H1 (cell line): ENCODE data around the gene CDCA4. TPM values are rescaled to one million over a fixed set of nuclear protein-coding genes. Genes with fewer than 3 reads are reported as not detected.

ENCODE experiments used
- CTCF ChIA-PET: fragments of 300-600 bp; sonication (Branson Sonifier 250); formaldehyde crosslinking; loops from one replicate; lab custom pipeline; 2021; ENCODE audit not compliant: partially characterized antibody; lab: Charles Lee
- POLR2A ChIA-PET: fragments of 300-600 bp; sonication (Branson Sonifier 250); formaldehyde crosslinking; loops from one replicate; lab custom pipeline; 2021; ENCODE audit warnings: inconsistent platforms; ENCODE audit not compliant: partially characterized antibody; lab: Charles Lee
- DNase-seq, 2 experiments: peaks; one replicate each; pipeline versions ENCODE4 v3.0.0 to v3.0.0-alpha.2; 2010 to 2022; ENCODE audit warnings: low spot score in 2 of 2, low read depth in 1 of 2, mixed read lengths in 1 of 2
- FAIRE-seq: peaks from 2 replicates; lab custom pipeline; 2011; peaks lifted over from hg19 to GRCh38; lab: Jason Lieb, UNC
- H2AFZ ChIP-seq: 2 replicates; pipeline ENCODE4 v1.8.1; 2012; ENCODE audit warnings: low read length, inconsistent platforms
- H2AK5ac ChIP-seq: 2 replicates; pipeline ENCODE4 v1.6.1; 2013; ENCODE audit warnings: low read depth, low read length
- H2BK120ac ChIP-seq: replicated peaks from 2 replicates; pipeline ENCODE3; 2013; ENCODE audit warnings: low read depth, low read length, inconsistent platforms
- H2BK12ac ChIP-seq: 2 replicates; pipeline ENCODE4 v1.6.1; 2013; ENCODE audit warnings: low read depth, low read length
- H2BK15ac ChIP-seq: 2 replicates; pipeline ENCODE4 v1.6.1; 2013; ENCODE audit warnings: low read length
- H2BK20ac ChIP-seq: 2 replicates; pipeline ENCODE4 v1.6.1; 2013; ENCODE audit warnings: low read length
- H2BK5ac ChIP-seq: 2 replicates; pipeline ENCODE4 v1.6.1; 2013; ENCODE audit warnings: low read depth, low read length
- H3K14ac ChIP-seq: 2 replicates; pipeline ENCODE4 v1.6.1; 2013; ENCODE audit warnings: inconsistent platforms; ENCODE audit not compliant: insufficient read length
- H3K18ac ChIP-seq: 2 replicates; pipeline ENCODE4 v1.6.1; 2013; ENCODE audit warnings: low read length; ENCODE audit errors: extremely low read depth
- H3K23ac ChIP-seq: 2 replicates; pipeline ENCODE4 v1.6.1; 2013; ENCODE audit warnings: inconsistent platforms; ENCODE audit not compliant: insufficient read length
- H3K23me2 ChIP-seq: 2 replicates; pipeline ENCODE4 v1.6.1; 2013; ENCODE audit warnings: low read depth, low read length
- H3K27ac ChIP-seq: 2 replicates; pipeline ENCODE4 v1.6.1; 2011; ENCODE audit warnings: low read depth, low read length, inconsistent platforms
- H3K27me3 ChIP-seq, 4 experiments: replicated peaks in 1 of 4; 1 replicate in 1 of 4; 2 replicates in 3 of 4; pipeline versions ENCODE4 v1.6.1 to v1.8.1; 2011 to 2013; ENCODE audit warnings: low read length in 3 of 4, mild to moderate bottlenecking in 3 of 4, inconsistent platforms in 2 of 4, mixed read lengths in 2 of 4, moderate library complexity in 1 of 4; ENCODE audit not compliant: control insufficient read depth in 3 of 4, insufficient read depth in 3 of 4; ENCODE audit errors: extremely low read depth in 1 of 4
- H3K36me3 ChIP-seq, 4 experiments: 2 replicates each; pipeline versions ENCODE4 v1.6.1 to v1.8.1; 2011 to 2013; ENCODE audit warnings: mild to moderate bottlenecking in 4 of 4, low read length in 3 of 4, moderate library complexity in 2 of 4, control low read depth in 1 of 4, inconsistent platforms in 1 of 4; ENCODE audit not compliant: insufficient read depth in 4 of 4, control insufficient read depth in 2 of 4
- H3K4ac ChIP-seq: replicated peaks from 2 replicates; pipeline ENCODE3; 2013; ENCODE audit warnings: low read length, low read depth, mixed read lengths, inconsistent platforms; ENCODE audit not compliant: insufficient read length
- H3K4me1 ChIP-seq, 4 experiments: replicated peaks in 1 of 4; 1 replicate in 1 of 4; 2 replicates in 3 of 4; pipeline versions ENCODE4 v1.6.1 to v1.8.1; 2011 to 2013; ENCODE audit warnings: low read length in 3 of 4, inconsistent platforms in 2 of 4, mixed read lengths in 1 of 4; ENCODE audit not compliant: insufficient read depth in 4 of 4, control insufficient read depth in 3 of 4
- H3K4me2 ChIP-seq, 2 experiments: 2 replicates each; pipeline versions ENCODE4 v1.6.1 to v1.8.1; 2011 to 2013; ENCODE audit warnings: low read depth in 2 of 2, low read length in 2 of 2, control low read depth in 1 of 2, inconsistent platforms in 1 of 2, mild to moderate bottlenecking in 1 of 2; ENCODE audit not compliant: insufficient read depth in 1 of 2
- H3K4me3 ChIP-seq, 4 experiments: fragments of 200-600, 300-600 bp in 1 of 4; sonication (generic), shearing (Covaris generic), sonication (Bioruptor Twin) in 1 of 4; 2 replicates each; pipeline versions ENCODE4 v1.5.1 to v1.8.1; 2011 to 2016; ENCODE audit warnings: low read length in 4 of 4, low read depth in 3 of 4, control low read depth in 2 of 4, inconsistent platforms in 2 of 4, mild to moderate bottlenecking in 2 of 4, mixed read lengths in 1 of 4, moderate library complexity in 1 of 4; ENCODE audit not compliant: insufficient read depth in 2 of 4; ENCODE audit errors: extremely low read depth in 1 of 4
- H3K56ac ChIP-seq: replicated peaks from 2 replicates; pipeline ENCODE3; 2013; ENCODE audit warnings: low read depth, mild to moderate bottlenecking, mixed read lengths, low read length, inconsistent platforms; ENCODE audit not compliant: insufficient read length
- H3K79me1 ChIP-seq: 2 replicates; pipeline ENCODE4 v1.6.1; 2013; ENCODE audit warnings: low read depth, low read length, control low read depth
- H3K79me2 ChIP-seq, 2 experiments: 2 replicates each; pipeline versions ENCODE4 v1.6.1 to v1.8.1; 2012 to 2013; ENCODE audit warnings: low read length in 2 of 2, mild to moderate bottlenecking in 2 of 2, inconsistent platforms in 1 of 2; ENCODE audit not compliant: insufficient read depth in 2 of 2, control insufficient read depth in 1 of 2
- H3K9ac ChIP-seq, 4 experiments: replicated peaks in 1 of 4; 1 replicate in 1 of 4; 2 replicates in 3 of 4; pipeline versions ENCODE4 v1.6.1 to v1.8.1; 2011 to 2013; ENCODE audit warnings: low read depth in 3 of 4, low read length in 3 of 4, control low read depth in 2 of 4, mild to moderate bottlenecking in 2 of 4, moderate library complexity in 2 of 4, inconsistent platforms in 1 of 4; ENCODE audit errors: extremely low read depth in 1 of 4
- H3K9me3 ChIP-seq, 2 experiments: 2 replicates each; pipeline versions ENCODE4 v1.6.1 to v1.8.1; 2012 to 2013; ENCODE audit warnings: mild to moderate bottlenecking in 2 of 2, moderate library complexity in 2 of 2, control low read depth in 1 of 2, inconsistent platforms in 1 of 2, low read depth in 1 of 2, low read length in 1 of 2, mixed read lengths in 1 of 2; ENCODE audit not compliant: insufficient read depth in 2 of 2
- H4K20me1 ChIP-seq, 2 experiments: replicated peaks in 1 of 2; 2 replicates each; pipeline versions ENCODE3 to v1.8.1; 2011 to 2013; ENCODE audit warnings: inconsistent platforms in 2 of 2, low read length in 2 of 2, mild to moderate bottlenecking in 1 of 2; ENCODE audit not compliant: insufficient read depth in 2 of 2, control insufficient read depth in 1 of 2
- H4K5ac ChIP-seq: 2 replicates; pipeline ENCODE4 v1.6.1; 2013; ENCODE audit warnings: low read length, low read depth, mixed read lengths, inconsistent platforms; ENCODE audit not compliant: insufficient read length
- H4K8ac ChIP-seq: 2 replicates; pipeline ENCODE4 v1.8.0; 2013; ENCODE audit warnings: mild to moderate bottlenecking, moderate library complexity, low read length, inconsistent platforms; ENCODE audit not compliant: insufficient read depth; ENCODE audit errors: extremely low read depth
- H4K91ac ChIP-seq: replicated peaks from 2 replicates; pipeline ENCODE3; 2013; ENCODE audit warnings: low read length, mixed read lengths, inconsistent platforms; ENCODE audit not compliant: insufficient read length
- BRCA1 ChIP-seq: IDR thresholded peaks from 2 replicates; pipeline ENCODE4 v1.6.1; 2012; ENCODE audit warnings: low read depth, low read length, improper control_type of control experiment
- HDAC6 ChIP-seq: IDR thresholded peaks from one replicate; pipeline ENCODE4 v1.7.1; 2012; ENCODE audit warnings: low read depth, mild to moderate bottlenecking, inconsistent platforms, low read length, moderate library complexity
- JUND ChIP-seq: IDR thresholded peaks from 2 replicates; pipeline ENCODE4 v1.6.1; 2011; ENCODE audit warnings: mild to moderate bottlenecking, improper control_type of control experiment, low read length
- NANOG ChIP-seq: IDR thresholded peaks from 2 replicates; pipeline ENCODE4 v1.6.1; 2011; ENCODE audit warnings: low read length, low read depth, mild to moderate bottlenecking, inconsistent platforms; ENCODE audit not compliant: insufficient read depth, poor library complexity, severe bottlenecking
- RAD21 ChIP-seq, 2 experiments: IDR thresholded peaks in 1 of 2; conservative IDR thresholded peaks in 1 of 2; 2 replicates each; pipeline ENCODE4 v1.6.1; 2011; ENCODE audit warnings: low read depth in 2 of 2, low read length in 2 of 2, improper control_type of control experiment in 1 of 2, inconsistent platforms in 1 of 2, mild to moderate bottlenecking in 1 of 2, moderate library complexity in 1 of 2
- SP2 ChIP-seq: IDR thresholded peaks from 2 replicates; pipeline ENCODE4 v1.6.1; 2012; ENCODE audit warnings: mild to moderate bottlenecking, low read length, inconsistent platforms
- SP4 ChIP-seq: IDR thresholded peaks from 2 replicates; pipeline ENCODE4 v1.6.1; 2012; ENCODE audit warnings: low read length, inconsistent platforms
- TBP ChIP-seq: IDR thresholded peaks from 2 replicates; pipeline ENCODE4 v1.6.1; 2011; ENCODE audit warnings: low read depth, low read length, improper control_type of control experiment
- WGBS, 2 experiments: shearing (Covaris generic) in 1 of 2; methylation state at CpG; one replicate each; pipeline versions ENCODE4 v1.1.6 to v1.1.7; 2013 to 2015; ENCODE audit warnings: low lambda C conversion rate in 2 of 2, mixed read lengths in 2 of 2, inconsistent platforms in 1 of 2, low coverage in 1 of 2, missing lambda C conversion rate in 1 of 2; ENCODE audit not compliant: insufficient replicate concordance in 2 of 2, insufficient coverage in 1 of 2, insufficient read length in 1 of 2; ENCODE audit errors: extremely low coverage in 1 of 2, missing lambda C conversion rate in 1 of 2; 5-methylcytosine and 5-hydroxymethylcytosine counted together
- polyA plus RNA-seq, 7 experiments: library from polyadenylated mRNA; depleted of rRNA in 3 of 7; stranded (reverse) in 5 of 7; unstranded in 2 of 7; fragments of >200 nt in 5 of 7; fragments of 200-250 nt in 2 of 7; gene quantifications; 1 replicate in 5 of 7; 2 replicates in 1 of 7; 4 replicates in 1 of 7; pipeline versions ENCODE4 v1.2.1 to v1.2.3, GENCODE V29; 2011 to 2013; ENCODE audit warnings: missing spikeins in 2 of 7, mixed read lengths in 2 of 7
- total RNA-seq: library from RNA; stranded (reverse); fragmentation: NEBNext Ultra II Directional; extraction: Animal tissue kit (Norgen Biotek cat#: 25700); gene quantifications from 2 replicates; pipeline ENCODE4 v1.2.1, GENCODE V29; 2021

Gene CDCA4
- total and polyA plus RNA-seq, 2 of the 8 experiments (the other 6 are each of a cell fraction or from before 2014, with no cell fraction given) = 49.9 to 62.4 TPM

- FAIRE-seq = no peak
- H2BK15ac ChIP-seq = no peak overlapping the region
- no peak overlapping the region for H3K4me2 ChIP-seq
- H4K8ac ChIP-seq = no peak overlapping the region
- H4K5ac ChIP-seq = no peak overlapping the region
- H2BK12ac ChIP-seq = no peak overlapping the region
- H3K4me3 ChIP-seq = no peak overlapping the region
- peaks cover 0 to 5% (median 3%) of the 10 kb centered on the region in 4 experiments; a peak in 4 of 7 replicates for H3K27me3 ChIP-seq
- no peak overlapping the region for H2AFZ ChIP-seq
- no peak overlapping the region for H3K56ac ChIP-seq
- POLR2A ChIA-PET = no interaction called here
- no peak overlapping the region for H2AK5ac ChIP-seq
- H3K9me3 ChIP-seq = no peaks in the 10 kb centered on the region
- H3K79me2 ChIP-seq = no peaks in the 10 kb centered on the region
- H3K23me2 ChIP-seq = no peaks in the 10 kb centered on the region
- WGBS, 2 experiments = 87% methylated on average over 24 of the region's 25 CpGs; no CpG with 5 or more reads in 1 of the 2 experiments
- CTCF ChIA-PET = interaction anchor here (0.8 to 1.2 kb wide), 2 partner anchors 74 to 87 kb away, joined by 3 read pairs; no protein-coding TSS in a partner anchor
- no peak overlapping the region for H2BK20ac ChIP-seq
- no peak overlapping the region for H2BK5ac ChIP-seq
- DNase-seq = no peak
- H3K4me1 ChIP-seq = peaks cover 0 to 2% (median 0%) of the 10 kb centered on the region in 4 experiments; a peak in 1 of 7 replicates
- H3K9ac ChIP-seq = no peak overlapping the region
- H3K18ac ChIP-seq = no peak overlapping the region
- no peak overlapping the region for H4K91ac ChIP-seq
- H3K36me3 ChIP-seq = no peaks in the 10 kb centered on the region
- H4K20me1 ChIP-seq = no peaks in the 10 kb centered on the region
- H2BK120ac ChIP-seq = no peak overlapping the region
- H3K4ac ChIP-seq = no peak overlapping the region
- no peak overlapping the region for H3K27ac ChIP-seq
- H3K23ac ChIP-seq = no peak overlapping the region
- H3K79me1 ChIP-seq = no peaks in the 10 kb centered on the region
- H3K14ac ChIP-seq = no peak overlapping the region
- TF ChIP-seq JUND (no peak), SP2 (no peak), SP4 (no peak), BRCA1 (no peak), HDAC6 (no peak), NANOG (no peak), RAD21 (IDR thresholded peaks at IDR 0.05 in 1 of 2, conservative IDR thresholded peaks at IDR 0.05 in 1 of 2; ENCODE audit: low read depth in 2 of 2, low read length in 2 of 2) (no peak), TBP (no peak)
Observed at GRCh38 chr14:105049753-105050550, 29.1 kb upstream of the CDCA4 start.
